ENCODE data around the gene USH2A. TPM values are rescaled to one million over a fixed set of nuclear protein-coding genes. Genes with fewer than 3 reads are reported as not detected.

Gene USH2A
- total RNA-seq, 6 experiments from 2014 or later: 0.19 to 1.8 (median 0.81) TPM

DNA sequence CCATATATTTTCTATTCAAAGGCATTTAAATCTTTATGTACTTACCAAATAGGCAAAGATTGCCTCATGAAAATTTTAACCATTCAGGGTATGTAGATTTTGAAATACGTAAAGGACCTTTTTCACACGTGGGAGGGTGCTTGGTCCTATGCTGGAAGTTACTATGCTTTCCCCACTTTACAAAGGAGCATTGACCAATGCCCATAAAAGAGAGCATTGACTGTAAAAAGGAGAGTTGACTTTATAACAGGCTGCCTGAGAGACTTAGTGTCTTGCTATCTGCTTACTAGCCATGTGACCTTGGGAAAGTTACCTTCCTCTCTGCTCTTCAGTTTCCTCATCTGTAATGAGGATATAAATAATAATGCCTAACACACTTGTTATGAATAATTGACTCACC lies 346.5 kb downstream of the USH2A start:
- intact Hi-C loops (cut with DNase I): no loop called here
- H3K9me3 ChIP-seq: no peaks in the 10 kb centered on the region
- no peaks in the 10 kb centered on the region for H3K27me3 ChIP-seq
- 48% methylated on average over 2 of the region's 2 CpGs for WGBS (ENCODE audit: insufficient coverage, low coverage, low lambda C conversion rate, missing lambda C conversion rate)
- H3K36me3 ChIP-seq: no peaks in the 10 kb centered on the region
- no peak overlapping the region for H3K27ac ChIP-seq
- no peak for ATAC-seq
- H3K4me3 ChIP-seq: no peak overlapping the region
- TF ChIP-seq, protein P1, sequence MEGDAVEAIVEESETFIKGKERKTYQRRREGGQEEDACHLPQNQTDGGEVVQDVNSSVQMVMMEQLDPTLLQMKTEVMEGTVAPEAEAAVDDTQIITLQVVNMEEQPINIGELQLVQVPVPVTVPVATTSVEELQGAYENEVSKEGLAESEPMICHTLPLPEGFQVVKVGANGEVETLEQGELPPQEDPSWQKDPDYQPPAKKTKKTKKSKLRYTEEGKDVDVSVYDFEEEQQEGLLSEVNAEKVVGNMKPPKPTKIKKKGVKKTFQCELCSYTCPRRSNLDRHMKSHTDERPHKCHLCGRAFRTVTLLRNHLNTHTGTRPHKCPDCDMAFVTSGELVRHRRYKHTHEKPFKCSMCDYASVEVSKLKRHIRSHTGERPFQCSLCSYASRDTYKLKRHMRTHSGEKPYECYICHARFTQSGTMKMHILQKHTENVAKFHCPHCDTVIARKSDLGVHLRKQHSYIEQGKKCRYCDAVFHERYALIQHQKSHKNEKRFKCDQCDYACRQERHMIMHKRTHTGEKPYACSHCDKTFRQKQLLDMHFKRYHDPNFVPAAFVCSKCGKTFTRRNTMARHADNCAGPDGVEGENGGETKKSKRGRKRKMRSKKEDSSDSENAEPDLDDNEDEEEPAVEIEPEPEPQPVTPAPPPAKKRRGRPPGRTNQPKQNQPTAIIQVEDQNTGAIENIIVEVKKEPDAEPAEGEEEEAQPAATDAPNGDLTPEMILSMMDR (IDR thresholded peaks at IDR 0.05): no peak
- no peak for TF ChIP-seq POLR2A (IDR thresholded peaks at IDR 0.05)
- DNase-seq: no peak
- no peaks in the 10 kb centered on the region for H3K4me1 ChIP-seq

DNA sequence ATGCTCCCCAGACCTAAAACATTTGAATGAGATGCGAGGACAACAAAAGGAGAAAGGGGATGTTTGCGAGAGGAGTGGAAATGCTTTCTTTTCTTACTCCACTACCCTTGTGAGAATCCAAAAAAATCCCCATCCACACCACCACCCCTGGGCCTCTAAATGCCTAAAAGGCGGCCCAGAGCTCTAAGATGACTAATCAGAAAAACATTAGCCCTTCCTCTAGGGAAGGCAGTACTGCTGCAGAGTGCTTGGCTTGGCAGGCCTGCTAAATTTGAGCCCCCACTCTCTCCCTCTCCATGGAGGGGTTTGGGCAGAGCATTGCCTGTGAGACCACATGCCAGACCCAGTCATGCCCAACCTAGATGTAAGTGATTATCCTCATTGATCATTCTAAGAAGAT lies 347.9 kb downstream of the USH2A start:
- H3K27ac ChIP-seq: no peak overlapping the region
- no peak overlapping the region for H3K4me3 ChIP-seq
- no peaks in the 10 kb centered on the region for H3K9me3 ChIP-seq
- no peaks in the 10 kb centered on the region for H3K27me3 ChIP-seq
- no peak for DNase-seq
- intact Hi-C loops (cut with DNase I): no loop called here
- H3K36me3 ChIP-seq: no peaks in the 10 kb centered on the region
- TF ChIP-seq, protein P1 (IDR thresholded peaks at IDR 0.05): no peak
- TF ChIP-seq POLR2A (IDR thresholded peaks at IDR 0.05): no peak
- 60% methylated on average over 2 of the region's 3 CpGs for WGBS (ENCODE audit: insufficient coverage, low coverage, low lambda C conversion rate, missing lambda C conversion rate)
- ATAC-seq: no peak
- no peaks in the 10 kb centered on the region for H3K4me1 ChIP-seq

DNA sequence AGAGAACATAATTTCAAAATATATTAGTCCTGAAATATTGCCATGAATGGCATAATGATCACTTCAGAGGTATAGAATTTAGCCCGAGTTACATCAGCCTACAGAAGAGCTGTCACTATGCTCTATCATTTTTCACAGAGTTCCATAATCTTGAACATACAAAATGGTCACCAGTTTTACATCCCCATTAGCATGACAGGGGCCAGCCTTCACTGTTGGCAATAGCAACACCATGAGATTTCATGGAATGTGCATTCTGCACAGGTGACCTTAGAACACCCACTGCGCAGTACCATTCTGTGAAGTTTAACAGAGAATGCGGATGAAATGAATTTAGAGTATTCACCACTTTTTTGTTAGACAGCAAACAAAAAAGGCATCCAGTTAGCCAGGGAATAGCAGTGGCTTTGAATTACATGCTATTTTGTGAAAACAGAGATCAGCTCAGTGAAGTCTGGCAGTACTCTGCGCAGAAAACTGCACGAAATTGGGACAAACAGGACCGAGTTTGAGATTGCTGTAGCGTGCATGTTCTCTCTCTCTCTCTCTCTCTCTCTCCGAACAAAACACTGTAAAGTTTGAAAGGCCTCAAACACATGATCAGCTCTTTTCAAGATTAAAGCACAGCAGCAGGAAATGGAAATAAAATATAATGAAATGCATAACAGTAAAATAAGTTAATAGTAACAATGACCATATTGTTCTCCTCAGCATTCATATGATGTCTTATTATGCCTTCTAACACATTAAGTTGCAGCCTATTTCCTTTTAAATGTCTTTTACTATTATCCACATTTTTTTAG lies 349.3 kb downstream of the USH2A start:
- intact Hi-C loops (cut with DNase I): no loop called here
- DNase-seq (no peak), ATAC-seq (no peak)
- Histone ChIP-seq H3K27me3 (no peaks in the 10 kb centered on the region), H3K4me1 (no peaks in the 10 kb centered on the region), H3K9me3 (no peaks in the 10 kb centered on the region), H3K4me3 (no peak overlapping the region), H3K36me3 (no peaks in the 10 kb centered on the region), H3K27ac (no peak overlapping the region)
- TF ChIP-seq, protein P1 (IDR thresholded peaks at IDR 0.05): no peak
- no peak for TF ChIP-seq POLR2A (IDR thresholded peaks at IDR 0.05)
- WGBS (ENCODE audit: insufficient coverage, low coverage, low lambda C conversion rate, missing lambda C conversion rate): 83% methylated on average over 8 of the region's 8 CpGs

DNA sequence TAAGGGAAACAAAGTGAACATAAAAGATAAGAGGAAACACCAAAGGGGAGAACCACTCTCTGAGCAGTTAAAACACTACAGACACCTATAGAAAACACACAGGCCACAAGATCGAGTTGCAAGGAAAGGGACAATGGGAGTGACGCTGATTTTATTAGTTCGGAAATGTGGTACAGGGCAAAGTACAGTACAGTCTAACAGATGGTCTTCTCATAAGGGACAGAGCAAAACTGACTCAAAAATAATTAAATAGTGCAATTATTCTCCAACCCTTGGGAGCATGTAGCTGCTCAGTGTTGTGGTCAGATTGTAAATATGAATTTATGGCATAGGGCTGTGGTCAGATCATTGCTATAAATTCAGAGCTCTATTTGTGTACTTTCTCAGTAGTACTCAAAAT lies 352.0 kb downstream of the USH2A start:
- Histone ChIP-seq H3K27ac (no peak overlapping the region), H3K9me3 (no peaks in the 10 kb centered on the region), H3K27me3 (no peaks in the 10 kb centered on the region), H3K4me1 (no peaks in the 10 kb centered on the region), H3K36me3 (no peaks in the 10 kb centered on the region), H3K4me3 (no peak overlapping the region)
- WGBS (ENCODE audit: insufficient coverage, low coverage, low lambda C conversion rate, missing lambda C conversion rate): 68% methylated on average over 3 of the region's 3 CpGs
- TF ChIP-seq, protein P1 (IDR thresholded peaks at IDR 0.05): no peak
- TF ChIP-seq POLR2A (IDR thresholded peaks at IDR 0.05): no peak
- ATAC-seq (no peak), DNase-seq (no peak)
- intact Hi-C loops (cut with DNase I): no loop called here
